Central memory CD4-positive, alpha-beta T cell (primary cell): ENCODE measurements around the gene EFEMP1.

ENCODE experiments used
- DNase-seq: peaks from one replicate; pipeline ENCODE4 v3.0.0; 2022

The EFEMP1 gene

DNA sequence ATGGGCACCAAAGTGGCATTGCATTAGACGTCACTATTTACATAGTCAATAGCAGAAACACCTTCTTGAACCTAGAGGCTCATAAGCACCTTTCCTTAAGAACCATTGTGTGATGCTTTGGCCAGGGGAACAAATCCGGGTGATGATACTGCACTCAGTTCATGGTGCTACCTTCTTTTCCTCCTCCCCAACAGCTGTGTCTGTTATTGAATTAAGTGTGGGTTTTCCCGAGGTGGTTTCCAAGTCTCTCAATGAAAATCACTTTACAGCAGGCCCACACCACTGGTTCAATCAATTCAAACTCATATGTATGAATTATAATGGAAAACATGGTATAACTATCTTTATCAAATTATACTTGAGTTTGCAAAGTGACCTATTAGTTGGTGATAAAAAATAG lies 9.3 kb upstream of the EFEMP1 start:
- no peak for DNase-seq

DNA sequence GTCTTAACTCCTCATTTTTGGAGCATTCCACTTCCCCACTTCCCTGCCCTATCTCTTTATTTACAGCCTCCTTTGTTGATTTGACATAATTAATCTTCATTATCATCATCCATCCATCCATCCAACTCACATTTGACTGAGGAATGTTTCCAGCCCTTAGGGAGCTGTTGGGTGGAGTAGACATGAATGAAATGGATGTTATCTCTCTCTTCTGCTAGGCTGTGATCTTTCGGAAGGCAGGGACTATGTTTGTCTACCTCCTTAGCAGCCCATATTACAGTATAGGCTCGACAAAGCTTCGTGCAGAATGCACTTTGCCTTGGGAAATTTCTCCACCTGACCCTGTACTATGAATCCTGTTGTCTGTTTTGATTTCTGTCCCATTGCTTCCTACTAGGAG lies 7.7 kb upstream of the EFEMP1 start:
- no peak for DNase-seq

DNA sequence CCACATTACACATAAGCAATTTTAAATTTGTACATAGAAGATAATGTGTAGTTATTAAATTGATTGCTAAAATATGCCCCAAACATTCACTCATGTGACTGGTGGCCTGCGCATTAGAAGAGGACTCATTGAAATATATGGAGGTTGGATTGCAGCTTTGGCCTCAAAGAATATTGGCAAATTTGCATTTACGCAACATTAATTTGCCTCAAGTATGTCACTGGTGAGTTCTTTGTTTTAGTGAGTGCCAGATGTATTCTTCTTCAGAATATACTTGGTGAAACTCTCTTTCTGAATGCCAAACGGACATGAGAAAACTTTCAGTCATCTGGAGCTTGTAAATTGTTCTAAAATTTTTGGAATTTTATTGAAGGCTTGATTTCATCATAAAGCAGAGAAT lies 5.9 kb upstream of the EFEMP1 start:
- DNase-seq: no peak

DNA sequence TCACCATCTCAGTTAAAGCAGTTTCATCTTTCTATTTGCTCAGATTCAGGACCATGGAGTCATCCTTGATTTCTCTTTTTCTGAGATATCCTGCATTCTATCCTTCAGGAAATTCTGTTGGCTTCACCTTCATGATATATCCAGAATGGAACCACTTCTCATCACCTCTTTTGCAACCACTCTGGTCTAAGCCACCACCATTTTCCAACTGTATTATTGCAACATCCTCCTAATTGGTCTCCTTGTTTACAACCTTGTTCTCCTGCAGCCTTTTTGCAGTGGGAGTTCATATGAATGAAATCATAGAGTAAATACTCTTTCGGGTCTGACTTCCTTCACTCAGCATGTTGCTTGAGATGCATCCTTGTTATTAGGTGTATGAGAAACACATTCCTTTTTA lies 3.4 kb upstream of the EFEMP1 start:
- DNase-seq: no peak

DNA sequence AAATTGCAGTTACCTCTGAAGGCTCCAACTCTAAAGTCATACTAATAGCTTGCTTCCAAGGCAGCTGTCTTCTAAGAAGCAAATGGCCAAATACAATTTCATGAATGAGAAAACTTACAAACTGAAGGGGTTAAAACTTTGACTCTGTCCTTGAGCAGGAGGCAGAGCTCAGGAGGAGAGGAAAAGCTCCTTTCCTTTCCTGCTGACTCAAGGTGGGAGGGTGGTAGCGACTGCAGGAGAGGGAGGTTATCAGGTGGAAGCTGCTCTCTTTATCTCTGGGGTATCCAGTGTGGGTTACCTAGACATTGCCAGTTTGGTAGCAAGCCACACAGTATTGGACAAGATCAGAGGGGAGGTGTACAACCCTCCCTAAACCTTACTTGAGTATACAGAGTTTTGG lies 2.7 kb upstream of the EFEMP1 start:
- no peak for DNase-seq

DNA sequence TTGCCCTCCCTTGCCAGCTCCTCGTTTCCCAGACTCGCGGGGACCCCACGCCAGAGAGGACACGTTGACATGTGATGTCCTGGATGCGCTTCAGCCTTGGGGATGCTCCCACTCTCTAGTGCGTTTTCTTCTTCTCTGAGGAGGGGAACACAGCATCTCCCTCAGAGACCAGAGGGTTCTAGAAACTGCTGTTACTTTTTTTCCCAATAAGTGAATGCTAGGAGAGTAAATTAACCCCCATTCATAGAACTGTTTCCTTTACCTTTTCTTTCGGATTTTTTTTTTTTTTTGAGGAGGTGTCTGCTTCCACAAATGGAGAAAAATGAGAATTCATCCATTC lies 370 bp upstream of the EFEMP1 start:
- DNase-seq: no peak

DNA sequence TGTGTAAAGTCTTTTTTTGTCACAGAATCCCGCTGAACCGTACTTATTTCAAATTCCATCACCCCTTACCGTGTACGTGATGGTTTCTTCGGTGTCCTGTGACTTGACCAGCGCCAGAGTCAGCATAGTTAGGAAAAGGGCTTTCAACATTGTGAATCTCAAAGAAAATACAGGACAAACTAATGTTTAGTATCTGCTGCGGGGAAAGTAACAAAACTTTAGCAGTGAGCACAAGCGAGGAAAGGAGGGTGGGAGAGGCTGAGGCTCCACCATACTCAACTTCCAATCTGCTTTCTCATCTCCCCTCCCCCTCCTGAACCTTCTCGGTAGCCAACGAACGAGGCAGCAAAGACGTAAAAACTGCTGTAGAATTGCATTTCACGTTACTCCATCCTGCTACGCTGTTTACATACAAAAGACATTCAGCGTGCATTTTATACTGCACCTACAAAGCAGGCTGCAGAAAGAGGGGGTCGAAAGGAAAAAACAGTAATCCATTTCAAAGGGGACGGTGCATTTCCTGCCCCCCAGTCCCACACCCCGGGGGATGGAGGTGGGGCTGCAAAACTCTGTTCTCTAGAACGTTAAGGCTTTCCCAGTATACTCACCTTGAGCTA lies 1.2 kb downstream of the EFEMP1 start:
- no peak for DNase-seq

DNA sequence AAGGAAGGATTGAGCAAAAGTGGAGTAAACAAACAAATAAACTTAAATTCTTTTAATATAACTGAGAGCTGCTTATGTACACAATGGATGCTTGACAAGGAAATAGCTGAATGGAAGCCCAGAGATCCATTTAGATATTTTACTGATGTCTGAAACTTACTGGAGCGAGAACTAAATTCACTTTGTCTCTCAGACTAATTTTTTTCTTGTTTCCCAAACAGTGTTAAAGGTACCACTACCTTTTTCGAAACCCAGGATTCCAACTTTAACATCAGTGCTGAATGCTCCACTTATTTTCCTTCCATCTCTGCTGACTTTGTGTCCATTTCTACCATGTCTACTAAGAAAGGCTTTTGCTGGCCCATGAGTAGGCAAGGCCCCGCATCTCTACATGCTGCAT lies 4.0 kb downstream of the EFEMP1 start:
- no peak for DNase-seq

DNA sequence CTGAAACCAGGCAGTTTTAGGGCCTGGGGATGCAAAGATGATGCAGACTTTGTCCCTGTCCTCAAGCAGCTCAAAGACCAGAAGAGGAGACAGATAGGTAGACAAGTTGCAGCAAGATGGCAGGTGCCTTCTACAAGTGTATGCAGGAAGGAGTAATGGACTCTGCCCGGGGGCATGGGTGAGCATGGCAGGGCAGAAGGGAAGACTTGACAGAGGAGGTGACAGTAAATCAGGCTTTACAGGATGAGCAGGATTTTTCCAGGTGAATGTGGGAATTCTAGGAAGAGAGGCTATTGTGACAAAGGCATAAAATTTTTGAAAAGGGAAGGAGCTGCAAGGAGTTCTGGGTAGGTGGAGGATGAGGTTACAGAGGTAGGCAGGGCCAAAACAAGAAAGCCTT lies 4.7 kb downstream of the EFEMP1 start:
- DNase-seq: no peak

DNA sequence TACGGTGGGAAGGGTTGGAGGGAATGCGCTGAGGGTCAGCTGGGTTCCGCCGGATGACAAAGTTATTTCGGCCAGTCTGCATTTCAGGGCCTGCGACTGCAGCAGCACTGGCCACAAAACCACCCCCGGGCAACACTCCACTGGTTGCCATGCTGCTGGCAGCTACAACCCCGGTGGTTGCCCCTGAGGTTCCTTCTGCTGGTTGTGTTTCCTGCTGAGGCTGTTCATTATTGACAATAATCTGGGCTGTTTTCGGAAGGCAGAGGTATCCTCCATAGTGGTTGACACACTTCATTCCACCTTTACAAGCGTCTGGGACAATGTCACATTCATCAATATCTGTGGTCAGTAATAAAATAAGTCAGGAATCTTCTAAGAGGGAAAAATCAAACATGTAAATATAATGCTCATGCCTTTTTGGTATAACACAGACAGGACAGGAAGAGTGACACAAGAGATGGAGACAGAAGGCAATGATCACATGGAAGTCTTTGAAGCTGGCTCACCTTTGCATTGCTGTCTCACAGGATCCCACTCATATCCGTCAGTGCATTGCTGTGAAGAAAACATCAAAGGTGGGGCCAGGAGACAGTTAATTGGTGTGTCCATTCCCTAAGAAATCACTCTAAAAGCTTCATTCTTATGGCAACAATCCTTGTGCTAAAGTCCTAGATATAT lies 5.7 kb downstream of the EFEMP1 start:
- DNase-seq: no peak

DNA sequence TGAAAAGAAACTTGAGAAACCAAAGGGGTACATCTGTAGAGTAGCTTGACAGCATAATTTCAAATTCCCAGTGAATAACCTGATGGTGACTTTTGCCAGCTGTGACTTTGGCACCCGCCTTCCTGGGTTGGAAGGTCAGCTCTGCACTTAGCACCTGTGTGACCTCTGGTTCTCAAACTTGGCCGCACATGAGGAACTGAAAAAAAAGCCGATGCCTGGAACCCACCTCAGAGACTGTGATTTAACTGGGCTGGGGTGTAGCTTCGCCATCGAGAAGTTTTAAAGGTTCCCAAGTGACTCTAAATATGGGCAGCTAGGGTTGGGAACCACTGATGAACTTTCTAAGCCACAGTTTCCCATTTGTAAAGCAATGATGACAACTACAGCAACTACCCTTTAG lies 6.5 kb downstream of the EFEMP1 start:
- DNase-seq: no peak

DNA sequence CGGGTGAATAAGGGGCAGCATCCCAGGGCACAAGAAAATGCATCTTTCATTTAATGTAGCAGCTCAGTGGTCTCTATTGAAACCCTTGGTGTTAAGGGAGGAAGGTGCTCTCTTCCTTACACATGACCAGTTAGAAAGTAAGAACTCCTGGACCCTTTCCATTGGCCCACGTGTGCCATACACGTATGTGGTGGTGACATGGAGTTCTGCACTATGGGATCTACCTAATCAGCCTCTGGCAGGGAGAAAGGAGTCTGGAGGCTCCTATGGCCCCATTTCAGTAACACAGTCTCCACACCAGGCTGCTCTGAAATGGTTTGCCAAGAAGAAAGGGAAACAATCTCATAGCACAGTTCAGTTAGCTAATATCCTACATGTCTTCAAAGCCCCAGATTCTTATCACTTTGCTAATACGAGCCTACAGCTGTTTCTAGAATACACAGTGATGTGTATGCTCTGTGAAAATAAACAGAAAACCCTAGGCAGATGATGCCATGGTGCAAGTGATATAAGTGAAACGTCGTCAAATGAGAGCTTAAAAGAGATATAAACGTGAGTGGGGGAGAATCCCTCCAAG lies 7.0 kb downstream of the EFEMP1 start:
- no peak for DNase-seq

DNA sequence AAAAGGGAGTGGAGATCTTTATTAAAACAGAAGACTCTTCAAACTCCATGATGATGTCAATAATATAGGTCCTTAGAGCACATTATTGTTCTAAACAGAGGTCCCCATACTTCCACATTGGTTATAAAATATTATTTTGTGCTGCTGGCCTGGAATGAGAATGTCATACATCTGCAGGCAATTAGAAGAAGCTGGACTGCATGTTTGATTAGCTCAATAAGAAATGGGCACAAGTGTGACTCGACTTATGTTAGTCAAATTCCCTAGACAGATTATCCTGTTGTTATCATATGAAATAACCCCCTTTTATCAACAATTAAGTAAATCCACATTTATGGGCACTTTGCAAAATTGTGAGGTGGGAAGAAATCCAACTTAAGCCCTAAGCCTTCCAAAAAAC lies 8.8 kb downstream of the EFEMP1 start:
- no peak for DNase-seq

DNA sequence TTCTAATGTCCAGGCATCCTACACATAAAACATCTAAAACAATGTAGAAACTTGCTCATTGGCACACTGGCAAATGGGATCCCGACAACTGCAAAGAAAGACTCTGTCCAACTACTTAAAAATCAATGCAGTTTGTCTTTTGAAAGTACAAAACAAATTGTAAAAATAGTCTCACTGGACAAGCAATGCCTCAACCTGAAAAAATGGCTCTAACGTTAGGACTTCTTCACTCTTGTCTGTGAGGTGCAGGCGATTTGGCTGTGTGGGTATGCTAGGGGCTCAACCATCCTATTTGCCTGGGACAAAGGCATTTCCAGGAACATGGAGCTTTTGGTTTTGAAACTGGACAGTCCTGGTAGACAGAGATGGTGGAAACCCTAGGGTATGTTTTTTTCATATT lies 10.7 kb downstream of the EFEMP1 start:
- DNase-seq: no peak

DNA sequence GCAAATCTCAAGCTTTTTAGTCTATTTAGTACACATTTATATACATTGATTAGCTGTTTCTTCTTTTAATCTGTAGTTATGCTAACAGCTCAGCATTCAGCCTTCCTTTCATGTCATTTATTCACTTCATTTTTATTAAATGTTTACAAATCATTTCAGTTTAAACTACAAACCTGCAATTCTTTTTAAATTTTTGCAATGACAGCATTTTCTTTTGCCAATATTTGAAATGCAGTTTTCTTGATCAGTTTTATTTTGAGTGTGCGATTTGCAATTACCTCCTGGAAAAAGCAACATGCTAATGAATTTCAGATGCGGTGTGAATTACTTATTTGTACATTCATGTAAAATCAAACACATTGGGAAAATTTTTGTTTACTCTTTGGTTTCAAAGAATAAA lies 13.5 kb downstream of the EFEMP1 start:
- DNase-seq: no peak

DNA sequence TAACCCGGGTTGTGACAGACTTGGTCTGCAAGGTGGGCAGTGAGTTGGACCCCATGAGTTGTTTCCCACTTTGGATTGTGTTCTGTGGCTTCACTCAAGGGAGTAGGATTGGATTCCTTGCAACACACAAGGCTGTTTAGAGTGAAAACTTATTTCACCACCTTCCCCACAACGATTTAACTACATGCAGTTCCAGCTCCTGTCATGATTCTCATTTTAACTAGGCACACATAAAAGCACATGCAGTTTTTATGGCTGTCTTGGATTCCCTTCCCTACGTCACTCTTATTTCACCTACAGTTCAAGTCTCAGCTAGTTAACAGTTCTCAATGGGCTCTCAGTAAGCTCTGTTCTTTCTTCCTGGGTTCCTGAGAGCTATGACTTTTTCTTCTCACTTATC lies 15.9 kb downstream of the EFEMP1 start:
- DNase-seq: no peak

DNA sequence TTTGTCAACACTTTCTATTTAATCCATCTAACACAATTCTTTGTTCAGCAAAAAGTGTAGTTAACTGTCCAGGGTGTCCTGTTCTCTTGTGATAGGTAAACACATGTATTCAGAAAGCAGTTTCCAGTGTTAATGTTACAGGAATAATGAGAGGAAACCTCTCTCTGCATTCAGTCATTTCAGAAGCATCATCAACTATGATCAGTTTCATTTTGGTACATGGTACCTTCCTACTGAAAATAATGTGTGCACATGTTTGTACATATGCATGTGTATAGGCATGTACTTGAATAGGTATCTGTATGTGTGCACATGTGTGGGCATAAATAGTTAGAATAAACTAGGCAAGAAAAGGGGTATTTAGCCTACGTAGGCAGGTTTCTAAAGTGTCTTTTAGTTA lies 16.6 kb downstream of the EFEMP1 start:
- DNase-seq: no peak

DNA sequence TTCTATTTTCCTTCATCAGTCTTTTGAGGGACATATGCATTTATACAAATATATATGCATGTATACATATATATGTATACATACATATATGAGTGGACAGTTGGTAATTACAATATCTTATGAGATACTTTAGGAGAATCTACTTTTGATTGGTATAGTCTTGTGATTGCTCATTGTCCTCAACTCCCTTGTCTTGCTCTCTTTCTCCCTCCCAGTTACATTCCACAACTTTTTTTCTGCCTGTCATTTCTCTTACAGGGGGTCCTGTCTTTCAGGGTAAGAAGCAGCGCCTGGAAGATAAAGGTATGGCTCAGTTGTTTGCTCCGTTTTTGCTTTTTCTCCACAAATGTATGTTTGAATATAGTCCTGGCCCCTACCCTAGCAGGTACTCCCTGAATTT lies 19.9 kb downstream of the EFEMP1 start:
- DNase-seq: no peak

DNA sequence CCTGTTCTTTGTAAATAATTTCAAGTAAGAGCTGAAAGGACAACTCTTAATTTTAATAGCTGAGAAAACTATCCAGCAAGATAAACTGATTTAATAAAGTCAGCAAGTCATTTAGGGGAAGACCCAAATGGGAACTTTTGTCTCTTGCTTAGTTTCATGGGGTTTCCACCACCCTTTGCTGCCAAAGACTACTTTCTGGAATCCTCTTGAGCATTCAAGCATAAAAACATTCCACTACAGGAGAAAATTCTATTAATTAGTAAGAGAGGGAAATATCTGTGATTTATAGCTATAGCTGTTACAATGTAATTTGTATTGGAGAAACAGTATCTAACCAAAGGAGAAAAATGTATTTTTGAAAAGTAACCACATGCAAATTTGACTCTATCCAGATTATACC lies 20.6 kb downstream of the EFEMP1 start:
- no peak for DNase-seq

DNA sequence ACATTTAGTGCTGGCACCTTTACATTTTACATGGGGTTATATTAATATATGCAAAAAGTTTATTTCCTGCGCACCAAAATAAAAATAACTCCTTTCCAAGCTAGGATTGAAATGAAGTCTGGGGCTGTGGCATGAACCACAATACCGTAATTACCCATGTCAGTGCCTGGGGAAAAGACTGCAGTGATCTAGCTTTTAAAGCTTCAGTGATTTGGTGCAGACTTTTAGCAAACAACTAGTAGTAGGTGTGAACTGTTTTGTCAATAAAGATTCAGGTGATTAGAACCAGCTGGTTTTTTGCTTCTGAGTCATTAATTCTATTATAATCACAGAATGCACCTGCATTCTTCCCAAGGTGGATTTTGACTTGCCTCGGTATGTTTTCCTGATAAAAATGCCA lies 21.2 kb downstream of the EFEMP1 start:
- DNase-seq: no peak

DNA sequence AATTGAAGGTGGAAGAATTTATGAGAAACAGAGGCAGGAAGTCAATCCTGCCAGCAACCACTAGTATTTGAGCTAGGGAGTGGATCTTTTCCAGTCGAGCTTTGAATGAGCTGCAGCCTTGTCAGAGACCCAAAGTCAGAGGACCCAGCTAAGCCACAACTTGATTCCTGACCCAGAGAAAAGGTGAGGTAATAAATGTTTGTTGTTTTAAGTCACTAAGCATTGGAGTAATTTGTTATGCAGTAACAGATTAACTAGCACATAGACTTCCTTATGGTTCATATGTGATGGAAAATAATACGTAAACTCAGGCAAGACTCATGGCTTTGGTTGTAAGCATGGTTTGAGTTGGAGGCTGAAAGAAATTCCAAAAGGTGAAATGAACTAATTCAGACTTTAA lies 21.6 kb downstream of the EFEMP1 start:
- no peak for DNase-seq

DNA sequence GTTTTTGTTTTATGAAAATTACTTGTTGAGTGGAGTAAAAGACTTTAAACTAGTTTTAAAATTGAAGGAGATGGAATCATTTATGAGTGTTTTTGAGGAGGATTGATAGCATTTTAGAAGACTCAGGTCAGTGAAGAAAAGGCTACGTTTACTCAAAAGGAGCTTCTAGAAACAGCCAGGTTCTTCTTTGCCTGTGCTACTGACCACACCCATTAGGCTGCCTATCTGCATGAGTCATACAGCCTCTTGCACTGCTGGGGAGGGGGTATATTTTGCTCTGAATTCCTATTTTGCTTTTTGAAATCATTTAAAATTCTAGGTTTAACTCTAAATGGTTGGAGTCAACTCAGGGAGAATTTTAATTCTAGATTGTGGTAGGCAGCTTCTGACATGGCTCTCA lies 22.3 kb downstream of the EFEMP1 start:
- no peak for DNase-seq

DNA sequence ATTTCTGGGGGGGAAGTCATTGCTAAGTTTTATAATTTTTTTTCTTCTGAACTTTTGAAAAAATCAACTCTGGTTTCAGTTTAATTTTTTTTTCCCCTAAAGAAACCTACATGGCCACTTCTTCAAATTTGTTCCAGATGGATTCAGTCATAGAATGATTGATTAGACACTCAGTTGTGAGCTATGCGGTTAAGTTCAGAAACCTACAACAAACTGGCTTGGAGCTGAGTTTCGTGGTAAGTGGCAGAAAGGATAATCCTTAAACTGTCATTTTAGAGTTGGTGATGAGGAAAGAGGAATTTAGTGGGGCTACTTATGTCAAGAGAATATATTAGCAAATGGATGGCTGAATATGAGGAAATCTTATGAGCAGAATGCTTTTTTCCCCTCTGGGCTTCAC lies 23.7 kb downstream of the EFEMP1 start:
- no peak for DNase-seq

DNA sequence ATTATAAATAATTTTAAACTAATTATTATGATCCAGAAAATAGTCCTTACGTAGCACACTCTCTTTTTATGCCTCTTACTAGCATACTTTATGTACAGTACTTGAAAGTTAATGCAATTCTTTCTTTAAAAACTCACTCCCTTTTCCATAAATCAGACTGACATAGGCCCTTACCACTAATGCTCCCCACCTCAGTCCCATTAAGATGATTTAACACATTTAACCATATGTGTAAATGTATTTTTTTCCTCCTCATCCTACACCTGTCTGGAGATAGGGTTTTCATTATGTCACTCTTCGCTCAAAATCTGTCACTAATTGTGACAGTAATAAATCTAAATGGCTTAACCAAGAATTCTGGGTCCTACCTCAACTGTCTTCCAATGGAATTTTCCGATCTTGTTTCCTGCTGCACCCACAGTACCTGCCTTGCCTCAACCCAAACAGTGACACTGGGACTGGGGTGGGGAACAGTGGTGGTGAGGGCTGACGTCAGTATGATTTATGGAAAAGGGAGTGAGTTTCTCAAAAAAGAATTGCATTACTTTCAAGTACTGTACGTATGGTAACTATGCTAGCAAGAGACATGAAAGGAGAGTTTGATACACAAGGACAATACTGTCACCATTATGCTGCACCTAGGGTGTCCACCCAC lies 25.1 kb downstream of the EFEMP1 start:
- no peak for DNase-seq

DNA sequence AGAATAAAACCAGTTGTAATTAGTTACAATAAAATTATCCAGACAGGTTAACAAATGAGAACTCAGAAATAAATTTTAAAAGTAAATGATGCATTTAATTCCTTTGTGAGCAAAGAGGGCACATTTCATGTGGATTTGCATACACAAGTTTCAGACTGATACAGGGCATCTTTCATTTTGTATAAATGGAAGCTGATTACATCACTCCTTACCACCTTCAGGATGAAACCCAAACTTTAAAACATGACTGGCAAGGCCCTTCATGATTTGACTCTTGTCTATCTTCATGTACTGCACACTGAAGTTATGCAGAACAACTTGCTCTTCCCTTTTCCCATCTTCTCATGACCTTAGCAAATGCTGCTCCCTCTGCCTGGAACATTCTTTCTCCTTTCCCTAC lies 26.9 kb downstream of the EFEMP1 start:
- DNase-seq: no peak
